Hair follicular keratinocyte (primary cell): ENCODE data around the gene ZNF780A. TPM values are rescaled to one million over a fixed set of nuclear protein-coding genes. Genes with fewer than 3 reads are reported as not detected.

Experiments
- total RNA-seq: library from RNA; depleted of rRNA; stranded (reverse); fragments of >200 nt; gene quantifications from 2 replicates; pipeline ENCODE4 v1.2.3, GENCODE V29; 2015

The ZNF780A gene
- total RNA-seq: 5.7 and 13.5 TPM in 2 replicates

GRCh38 chr19:40090241-40091204 lies at the start of gene ZNF780A:
ZNF780A (minus strand) TSS chr19:40090943; CDS start chr19:40084753, 6,190 bp downstream.

GRCh38 chr19:40055832-40056504 lies 34.8 kb downstream of the ZNF780A start, which contains the start of gene ZNF780B:
ZNF780B (minus strand) TSS chr19:40056231; CDS start chr19:40050332, 5,899 bp downstream.

Other genes with a start within 250 kb of the ZNF780A start
- gene FBL, start 244.6 kb downstream of the ZNF780A start, total RNA-seq: 124 and 255 TPM in 2 replicates
- gene FCGBP, start 156.3 kb downstream of the ZNF780A start, total RNA-seq: under 0.01 TPM in 1 of 2 replicates, not detected in the other
- gene PSMC4, start 119.8 kb downstream of the ZNF780A start, total RNA-seq: 102 and 157 TPM in 2 replicates
- 0.68 and 0.78 TPM in 2 replicates for gene ZNF546, start 93.9 kb downstream of the ZNF780A start, total RNA-seq
- gene ZNF780B, start 34.7 kb downstream of the ZNF780A start, total RNA-seq: 2.2 and 2.8 TPM in 2 replicates
- 8.1 and 8.3 TPM in 2 replicates for gene MAP3K10, start 100.5 kb upstream of the ZNF780A start, total RNA-seq
- not detected in 2 replicates for gene TTC9B, start 127.4 kb upstream of the ZNF780A start, total RNA-seq
- gene CCNP, start 135.7 kb upstream of the ZNF780A start, total RNA-seq: 0.47 and 0.95 TPM in 2 replicates
- 60.1 and 74.0 TPM in 2 replicates for gene AKT2, start 194.4 kb upstream of the ZNF780A start, total RNA-seq